GM12875 (cell line): ENCODE data around the gene FGF21.

Source experiments
- H3K4me3 ChIP-seq: one replicate; pipeline ENCODE4 v1.5.1; 2011; ENCODE audit warnings: low read depth, low read length, control low read depth
- TF ChIP-seq, protein P1 (sequence below): IDR thresholded peaks from 2 replicates; pipeline ENCODE4 v1.5.1; 2011; ENCODE audit warnings: low read depth, mild to moderate bottlenecking, control low read depth, inconsistent platforms, low read length, moderate library complexity, borderline replicate concordance; ENCODE audit not compliant: insufficient read depth

FGF21 gene

DNA sequence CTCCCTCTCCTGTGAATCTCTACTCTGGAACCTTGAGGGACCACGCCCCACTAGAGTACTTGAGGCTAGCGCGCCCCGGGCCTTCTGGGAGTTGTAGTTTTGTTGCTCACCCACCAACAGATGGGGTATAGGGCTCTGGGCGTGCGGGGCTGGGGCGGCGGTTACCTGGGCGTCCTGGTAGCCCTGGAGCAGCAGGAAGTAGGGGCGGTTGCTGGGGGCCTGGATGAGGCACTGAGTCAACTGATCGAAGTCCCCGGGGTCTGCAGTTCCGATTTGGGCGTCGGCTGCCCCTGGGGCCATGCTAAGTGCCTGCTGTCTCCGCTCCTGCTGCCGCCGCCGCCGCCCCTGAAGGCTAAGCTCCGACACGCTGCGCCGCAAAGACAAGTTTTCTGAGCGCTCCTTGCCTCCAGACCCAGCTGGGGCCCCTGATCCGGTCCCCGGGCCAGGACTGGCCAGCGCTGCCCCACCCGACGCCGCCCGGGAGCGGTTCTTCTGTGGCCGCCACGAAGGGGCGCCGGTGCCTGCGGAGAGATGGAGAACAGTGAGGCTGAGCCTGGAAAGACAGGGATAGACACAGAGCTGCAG lies 20.2 kb upstream of the FGF21 start:
- H3K4me3 ChIP-seq, result no peak overlapping the region
- TF ChIP-seq, protein P1, sequence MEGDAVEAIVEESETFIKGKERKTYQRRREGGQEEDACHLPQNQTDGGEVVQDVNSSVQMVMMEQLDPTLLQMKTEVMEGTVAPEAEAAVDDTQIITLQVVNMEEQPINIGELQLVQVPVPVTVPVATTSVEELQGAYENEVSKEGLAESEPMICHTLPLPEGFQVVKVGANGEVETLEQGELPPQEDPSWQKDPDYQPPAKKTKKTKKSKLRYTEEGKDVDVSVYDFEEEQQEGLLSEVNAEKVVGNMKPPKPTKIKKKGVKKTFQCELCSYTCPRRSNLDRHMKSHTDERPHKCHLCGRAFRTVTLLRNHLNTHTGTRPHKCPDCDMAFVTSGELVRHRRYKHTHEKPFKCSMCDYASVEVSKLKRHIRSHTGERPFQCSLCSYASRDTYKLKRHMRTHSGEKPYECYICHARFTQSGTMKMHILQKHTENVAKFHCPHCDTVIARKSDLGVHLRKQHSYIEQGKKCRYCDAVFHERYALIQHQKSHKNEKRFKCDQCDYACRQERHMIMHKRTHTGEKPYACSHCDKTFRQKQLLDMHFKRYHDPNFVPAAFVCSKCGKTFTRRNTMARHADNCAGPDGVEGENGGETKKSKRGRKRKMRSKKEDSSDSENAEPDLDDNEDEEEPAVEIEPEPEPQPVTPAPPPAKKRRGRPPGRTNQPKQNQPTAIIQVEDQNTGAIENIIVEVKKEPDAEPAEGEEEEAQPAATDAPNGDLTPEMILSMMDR, result no peak

DNA sequence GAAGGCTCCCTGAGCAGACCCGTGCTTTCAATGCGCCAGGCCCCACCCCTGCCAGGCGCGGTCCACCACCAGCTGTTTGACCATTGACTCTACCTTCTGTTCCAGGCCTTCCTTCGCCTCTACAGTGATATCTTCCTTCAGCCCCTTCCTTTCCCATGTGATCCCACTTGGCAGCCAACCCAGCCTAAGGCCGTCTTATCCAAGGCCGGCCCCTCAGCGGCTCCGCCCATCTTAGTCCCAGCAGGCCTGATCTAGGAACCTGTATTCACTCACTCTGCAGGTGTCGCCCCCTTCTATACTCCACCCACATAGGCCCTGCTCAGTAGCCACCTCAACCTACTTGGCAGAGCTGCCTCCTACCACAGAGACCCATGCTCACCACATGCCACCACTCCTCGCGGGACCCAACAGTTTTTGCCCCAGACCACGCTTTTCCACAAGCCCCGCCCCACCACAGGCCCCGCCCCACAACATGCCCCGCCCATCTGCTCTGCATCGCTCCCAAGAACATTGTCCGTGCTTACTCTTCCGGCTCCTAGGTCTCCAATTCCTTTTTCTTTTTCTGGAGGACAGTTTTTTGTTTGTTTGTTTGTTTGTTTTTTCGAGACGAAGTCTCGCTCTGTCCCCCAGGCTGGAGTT lies 17.8 kb upstream of the FGF21 start:
- H3K4me3 ChIP-seq, result no peak overlapping the region

DNA sequence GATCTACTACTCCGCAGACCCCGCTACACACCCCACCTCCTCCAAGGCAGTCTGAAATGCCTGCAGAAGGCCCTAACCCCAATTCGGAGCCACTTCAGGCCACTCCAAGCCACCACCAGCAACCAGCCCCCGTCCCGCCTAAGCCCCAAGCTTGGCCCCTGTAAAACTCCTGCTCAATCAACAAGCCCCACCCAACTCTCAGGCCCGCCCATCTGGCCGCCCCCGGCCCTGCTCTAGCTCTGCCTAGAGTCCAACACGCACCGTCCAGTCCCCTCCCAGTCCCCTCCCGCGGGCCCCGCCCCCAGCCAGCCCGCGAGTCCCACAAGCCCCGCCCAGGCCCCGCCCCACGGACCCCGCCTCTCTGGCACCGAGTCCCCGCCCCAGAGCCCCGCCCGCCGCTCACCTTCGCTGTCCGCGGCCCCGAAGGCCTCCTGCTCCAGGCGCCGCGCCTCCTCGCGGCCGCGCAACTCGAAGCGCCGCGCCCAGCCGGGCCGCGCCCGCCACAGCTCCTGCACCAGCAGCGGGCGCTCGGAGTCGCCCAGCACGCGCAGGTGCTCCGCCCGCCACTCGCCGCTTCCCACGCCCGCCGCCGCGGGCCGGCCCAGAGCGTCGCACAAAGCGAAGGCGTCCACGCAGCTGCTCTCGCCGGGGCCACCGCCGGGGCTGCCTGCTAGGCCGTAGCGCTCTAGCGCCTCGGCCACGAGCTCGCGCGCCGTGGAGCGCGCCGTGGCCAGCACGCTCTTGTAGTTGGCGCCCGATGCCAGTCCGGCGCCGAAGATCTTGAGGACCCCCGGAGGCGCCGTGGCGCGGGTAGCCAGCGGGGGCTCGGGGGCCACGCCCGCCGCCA lies 16.5 kb upstream of the FGF21 start:
- TF ChIP-seq, protein P1, result peak; percentile 41; the same call in 1 of the 2 replicates
- H3K4me3 ChIP-seq, result peak overlapping the region; percentile 31

More for the DNA sequence above, 17.8 kb upstream of the FGF21 start:
- TF ChIP-seq, protein P1, result no peak

DNA sequence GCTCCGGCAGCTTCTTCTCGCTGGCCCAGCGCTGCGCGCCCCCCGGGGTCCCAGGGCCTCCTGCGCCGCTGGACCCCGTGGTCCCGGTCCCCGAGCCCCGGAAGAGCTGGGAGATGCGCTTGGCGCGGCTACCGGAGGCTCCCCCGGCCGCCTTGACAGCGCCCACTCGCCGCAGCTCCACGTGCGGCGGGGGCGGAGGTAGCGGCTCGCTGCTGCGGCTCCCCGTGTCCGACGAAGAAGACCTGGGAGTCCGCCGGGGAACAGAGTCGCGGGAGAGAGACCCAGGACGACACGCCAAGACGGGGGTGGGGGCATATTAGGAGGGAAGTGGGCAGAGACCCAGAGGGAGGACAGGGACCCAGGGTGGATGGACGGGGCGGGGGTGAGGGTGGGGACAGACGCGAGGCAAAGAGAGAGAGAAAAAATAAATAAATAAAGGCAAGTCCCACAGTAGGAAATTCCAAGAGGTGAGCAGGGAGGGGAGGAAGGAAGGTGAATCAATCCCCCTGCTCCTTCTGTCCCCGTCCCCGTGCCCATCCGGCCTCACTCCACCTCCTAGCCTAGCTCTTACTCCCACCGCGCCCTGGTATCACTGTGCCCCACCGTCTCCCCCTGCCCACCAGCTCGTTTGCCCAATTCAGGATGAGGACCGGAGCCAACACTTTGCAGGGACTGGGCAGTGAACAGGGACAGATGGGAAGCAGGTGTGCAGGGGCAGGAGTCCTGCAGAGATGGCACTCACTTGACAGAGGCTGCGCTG lies 15.7 kb upstream of the FGF21 start:
- TF ChIP-seq, protein P1, result no peak
- peak overlapping the region; percentile 31 for H3K4me3 ChIP-seq

DNA sequence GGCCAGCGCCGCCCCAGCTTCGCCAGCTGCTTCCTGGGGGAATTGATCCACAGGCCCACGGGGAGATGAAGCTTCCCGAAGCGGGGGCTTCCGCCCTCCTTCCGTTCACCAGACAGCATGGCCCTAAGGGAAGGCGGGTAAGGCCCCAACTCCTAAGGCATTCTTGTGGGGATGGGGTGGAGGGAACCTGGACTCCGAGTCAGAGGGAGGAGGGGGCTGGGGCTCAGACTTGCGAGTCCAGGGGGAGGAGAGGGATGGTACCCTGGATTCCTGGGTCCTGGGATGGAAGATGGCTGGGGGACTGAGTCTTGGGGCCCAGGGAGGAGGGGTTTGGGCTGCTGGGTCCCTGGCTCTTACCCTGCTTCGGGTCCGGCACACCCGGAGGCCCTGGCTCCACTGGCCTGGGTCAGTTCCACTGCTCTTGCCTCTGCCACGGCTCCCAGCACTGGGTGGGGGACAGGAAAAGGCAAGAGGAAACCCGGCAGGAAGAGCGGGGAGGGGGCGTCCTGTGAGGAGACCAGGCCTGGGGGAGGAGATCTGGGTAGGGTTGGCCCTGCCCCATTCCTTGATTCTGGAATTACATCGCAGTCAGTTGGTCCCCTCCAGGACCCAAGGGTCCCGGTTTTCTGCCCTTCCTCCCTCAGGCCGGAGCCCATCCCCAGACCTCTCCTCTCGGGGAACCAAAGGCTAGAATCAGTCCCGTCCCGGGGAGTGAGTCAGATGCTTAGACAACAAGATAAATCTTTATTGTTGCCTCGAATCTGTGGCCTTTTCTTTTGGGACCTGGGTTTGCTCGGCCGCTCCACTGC lies 15.0 kb upstream of the FGF21 start, which contains the start of gene RASIP1:
TSS of gene RASIP1 (minus strand) at position 447 of the 809 bp plus-strand sequence. CDS start at position 119, 328 bp downstream.
- H3K4me3 ChIP-seq, result no peak within 1 kb of the TSS
- TF ChIP-seq, protein P1, result no peak
